DOHH2 (cell line): ENCODE measurements around the gene L3MBTL1.

Source experiments
- EZH2phosphoT487 ChIP-seq: fragments of 200-600 bp; sonication (generic); IDR thresholded peaks from 2 replicates; pipeline ENCODE4 v1.6.1; 2017; ENCODE audit warnings: borderline replicate concordance, mild to moderate bottlenecking, antibody characterized with exemption, low read length, moderate library complexity, mixed read lengths
- TF ChIP-seq, protein P1 (sequence below): fragments of 200-600 bp; sonication (generic); IDR thresholded peaks from one replicate; pipeline ENCODE4 v1.5.1; 2014; ENCODE audit warnings: antibody characterized with exemption, mild to moderate bottlenecking, low read depth, low read length; ENCODE audit not compliant: poor library complexity, severe bottlenecking

DNA sequence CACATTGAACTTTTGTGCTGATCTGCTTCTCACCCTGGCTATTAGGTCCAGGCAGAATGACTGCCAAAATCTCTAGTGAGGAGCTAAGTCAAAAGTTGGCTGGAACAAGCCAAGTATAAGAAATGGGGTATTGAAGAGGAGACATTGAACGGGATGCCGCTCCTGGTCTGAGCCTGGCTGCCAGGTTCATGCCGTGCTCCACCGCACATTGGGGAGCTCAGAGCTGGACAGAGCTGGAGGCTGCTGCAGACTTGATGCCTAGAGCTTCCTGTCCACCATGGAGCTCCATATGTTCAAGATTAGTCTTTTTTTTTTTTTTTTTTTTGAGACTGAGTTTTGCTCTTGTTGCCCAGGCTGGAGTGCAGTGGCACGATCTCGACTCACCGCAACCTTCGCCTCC lies 79.1 kb downstream of the L3MBTL1 start:
- TF ChIP-seq EZH2phosphoT487 = no peak
- TF ChIP-seq, protein P1, sequence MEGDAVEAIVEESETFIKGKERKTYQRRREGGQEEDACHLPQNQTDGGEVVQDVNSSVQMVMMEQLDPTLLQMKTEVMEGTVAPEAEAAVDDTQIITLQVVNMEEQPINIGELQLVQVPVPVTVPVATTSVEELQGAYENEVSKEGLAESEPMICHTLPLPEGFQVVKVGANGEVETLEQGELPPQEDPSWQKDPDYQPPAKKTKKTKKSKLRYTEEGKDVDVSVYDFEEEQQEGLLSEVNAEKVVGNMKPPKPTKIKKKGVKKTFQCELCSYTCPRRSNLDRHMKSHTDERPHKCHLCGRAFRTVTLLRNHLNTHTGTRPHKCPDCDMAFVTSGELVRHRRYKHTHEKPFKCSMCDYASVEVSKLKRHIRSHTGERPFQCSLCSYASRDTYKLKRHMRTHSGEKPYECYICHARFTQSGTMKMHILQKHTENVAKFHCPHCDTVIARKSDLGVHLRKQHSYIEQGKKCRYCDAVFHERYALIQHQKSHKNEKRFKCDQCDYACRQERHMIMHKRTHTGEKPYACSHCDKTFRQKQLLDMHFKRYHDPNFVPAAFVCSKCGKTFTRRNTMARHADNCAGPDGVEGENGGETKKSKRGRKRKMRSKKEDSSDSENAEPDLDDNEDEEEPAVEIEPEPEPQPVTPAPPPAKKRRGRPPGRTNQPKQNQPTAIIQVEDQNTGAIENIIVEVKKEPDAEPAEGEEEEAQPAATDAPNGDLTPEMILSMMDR = no peak
